Liver (tissue), 9 donors: ENCODE data around the gene TCTN1. TPM values are rescaled to one million over a fixed set of nuclear protein-coding genes. Genes with fewer than 3 reads are reported as not detected.

Experiments
- DNase-seq: peaks from one replicate; pipeline ENCODE4 v3.0.0-alpha.2; 2017; ENCODE audit warnings: low spot score
- H3K27ac ChIP-seq, 2 donors: one replicate each; pipeline ENCODE4 v1.7.0; 2013; ENCODE audit warnings: inconsistent platforms in 2 of 2, low read length in 2 of 2, control low read depth in 1 of 2, low read depth in 1 of 2, mild to moderate bottlenecking in 1 of 2
- H3K27me3 ChIP-seq, 4 donors: one replicate each; pipeline versions ENCODE4 v1.6.1 to v1.7.0; 2013; ENCODE audit warnings: low read length in 3 of 4, inconsistent platforms in 1 of 4, mild to moderate bottlenecking in 1 of 4, moderate library complexity in 1 of 4; ENCODE audit not compliant: control insufficient read depth in 4 of 4, insufficient read depth in 4 of 4
- H3K36me3 ChIP-seq, 4 donors: one replicate each; pipeline versions ENCODE4 v1.6.1 to v1.7.0; 2013; ENCODE audit warnings: low read length in 3 of 4, mild to moderate bottlenecking in 3 of 4, low read depth in 1 of 4, moderate library complexity in 1 of 4; ENCODE audit not compliant: control insufficient read depth in 4 of 4, insufficient read depth in 3 of 4
- H3K4me1 ChIP-seq, 4 donors: one replicate each; pipeline versions ENCODE4 v1.6.1 to v1.7.0; 2013; ENCODE audit warnings: low read length in 3 of 4, mild to moderate bottlenecking in 3 of 4, moderate library complexity in 1 of 4; ENCODE audit not compliant: control insufficient read depth in 4 of 4, insufficient read depth in 4 of 4
- H3K4me3 ChIP-seq, 3 donors: one replicate each; pipeline versions ENCODE4 v1.6.1 to v1.7.0; 2013; ENCODE audit warnings: low read length in 3 of 3, control low read depth in 1 of 3, low read depth in 1 of 3, mild to moderate bottlenecking in 1 of 3
- H3K9ac ChIP-seq, 2 donors: one replicate each; pipeline ENCODE4 v1.7.0; 2013; ENCODE audit warnings: low read length in 2 of 2, mild to moderate bottlenecking in 2 of 2, moderate library complexity in 2 of 2, control low read depth in 1 of 2, low read depth in 1 of 2
- H3K9me3 ChIP-seq, 4 donors: one replicate each; pipeline versions ENCODE4 v1.6.1 to v1.7.0; 2013; ENCODE audit warnings: low read length in 3 of 4; ENCODE audit not compliant: control insufficient read depth in 4 of 4
- ATF3 ChIP-seq: IDR thresholded peaks from 2 replicates; pipeline ENCODE4 v1.6.1; 2016; ENCODE audit warnings: antibody characterized with exemption
- EGR1 ChIP-seq, 2 donors: IDR thresholded peaks; 2 replicates each; pipeline ENCODE4 v1.6.1; 2016 to 2018; ENCODE audit warnings: antibody characterized with exemption in 2 of 2, low read depth in 2 of 2
- FOXA1 ChIP-seq: IDR thresholded peaks from 2 replicates; pipeline ENCODE4 v1.6.1; 2016; ENCODE audit warnings: antibody characterized with exemption
- GABPA ChIP-seq, 2 donors: IDR thresholded peaks in 1 of 2; conservative IDR thresholded peaks in 1 of 2; 2 replicates each; pipeline ENCODE4 v1.6.1; 2016; ENCODE audit warnings: antibody characterized with exemption in 2 of 2, mild to moderate bottlenecking in 1 of 2, moderate library complexity in 1 of 2
- HNF4A ChIP-seq, 2 donors: conservative IDR thresholded peaks; 2 replicates each; pipeline ENCODE4 v1.6.1; 2016; ENCODE audit warnings: antibody characterized with exemption in 2 of 2, mild to moderate bottlenecking in 2 of 2
- JUND ChIP-seq, 2 donors: IDR thresholded peaks; 2 replicates each; pipeline ENCODE4 v1.6.1; 2016; ENCODE audit warnings: antibody characterized with exemption in 2 of 2
- MAX ChIP-seq: IDR thresholded peaks from 2 replicates; pipeline ENCODE4 v1.6.1; 2016; ENCODE audit warnings: antibody characterized with exemption
- NR2F2 ChIP-seq: IDR thresholded peaks from 2 replicates; pipeline ENCODE4 v1.6.1; 2016; ENCODE audit warnings: antibody characterized with exemption
- RAD21 ChIP-seq, 2 donors: IDR thresholded peaks; 2 replicates each; pipeline ENCODE4 v1.6.1; 2016; ENCODE audit warnings: antibody characterized with exemption in 2 of 2, mild to moderate bottlenecking in 2 of 2
- RXRA ChIP-seq, 2 donors: IDR thresholded peaks; 2 replicates each; pipeline ENCODE4 v1.6.1; 2017 to 2018; ENCODE audit warnings: antibody characterized with exemption in 2 of 2, mild to moderate bottlenecking in 1 of 2
- SP1 ChIP-seq: IDR thresholded peaks from 2 replicates; pipeline ENCODE4 v1.6.1; 2018; ENCODE audit warnings: antibody characterized with exemption, mild to moderate bottlenecking
- TAF1 ChIP-seq: conservative IDR thresholded peaks from 2 replicates; pipeline ENCODE4 v1.6.1; 2016; ENCODE audit warnings: antibody characterized with exemption, mild to moderate bottlenecking
- YY1 ChIP-seq: IDR thresholded peaks from 2 replicates; pipeline ENCODE4 v1.6.1; 2016; ENCODE audit warnings: antibody characterized with exemption, mild to moderate bottlenecking
- ZBTB33 ChIP-seq: IDR thresholded peaks from 2 replicates; pipeline ENCODE4 v1.6.1; 2016; ENCODE audit warnings: antibody characterized with exemption
- WGBS: extraction: QIAGEN DNeasy Blood & Tissue Kit; methylation state at CpG from one replicate; pipeline ENCODE4 v1.1.7; 2013; 5-methylcytosine and 5-hydroxymethylcytosine counted together
- polyA plus RNA-seq, 2 donors: library from polyadenylated mRNA; stranded (reverse) in 1 of 2; unstranded in 1 of 2; fragments of 200-250 nt in 1 of 2; fragments of >200 nt in 1 of 2; fragmentation: Nextera tagmentation in 1 of 2; extraction: Ambion mirVana in 1 of 2; gene quantifications; one replicate each; pipeline versions ENCODE4 v1.2.1 to v1.2.3, GENCODE V29; 2013 to 2015
- total RNA-seq, 2 donors: library from RNA; depleted of rRNA; stranded (reverse); fragments of >200 nt; gene quantifications; one replicate each; pipeline ENCODE4 v1.2.3, GENCODE V29; 2014
- donor health status: healthy.
- donor health status: healthy.
- donor health status: healthy.
- donor health status: healthy.
- donor health status: healthy.

Gene TCTN1
- total and polyA plus RNA-seq, 4 donors: 6.0 to 12.0 (median 10.9) TPM

GRCh38 chr12:110622582-110622981, 8.7 kb downstream of the TCTN1 start:
- Histone ChIP-seq H3K9me3 (no peaks in the 10 kb centered on the region), H3K27me3 (no peaks in the 10 kb centered on the region), H3K27ac (no peak overlapping the region), H3K4me3 (no peak overlapping the region), H3K36me3 (peaks cover 0 to 2% (median 0%) of the 10 kb centered on the region in 4 donors), H3K9ac (no peak overlapping the region), H3K4me1 (no peaks in the 10 kb centered on the region)
- WGBS: 94% methylated on average over 3 of the region's 3 CpGs
- DNase-seq: no peak
- TF ChIP-seq JUND (IDR thresholded peaks at IDR 0.05) (no peak), HNF4A (conservative IDR thresholded peaks at IDR 0.05) (peak in 1 of 2 donors; percentile 20)

GRCh38 chr12:110627500-110628195, 13.7 kb downstream of the TCTN1 start:
- Histone ChIP-seq H3K9ac (no peak overlapping the region), H3K36me3 (peaks cover 2 to 4% (median 3%) of the 10 kb centered on the region in 4 donors), H3K9me3 (no peaks in the 10 kb centered on the region), H3K27ac (no peak overlapping the region), H3K4me3 (no peak overlapping the region), H3K27me3 (no peaks in the 10 kb centered on the region), H3K4me1 (no peaks in the 10 kb centered on the region)
- WGBS: 85% methylated on average over 8 of the region's 8 CpGs
- no peak for TF ChIP-seq SP1
- no peak for TF ChIP-seq ZBTB33
- TF ChIP-seq MAX: no peak
- no peak for TF ChIP-seq NR2F2
- TF ChIP-seq JUND (IDR thresholded peaks at IDR 0.05): no peak
- TF ChIP-seq TAF1: no peak
- no peak for TF ChIP-seq GABPA (IDR thresholded peaks at IDR 0.05 in 1 of 2, conservative IDR thresholded peaks at IDR 0.05 in 1 of 2)
- TF ChIP-seq HNF4A (conservative IDR thresholded peaks at IDR 0.05): no peak
- no peak for TF ChIP-seq YY1
- TF ChIP-seq EGR1 (IDR thresholded peaks at IDR 0.05; ENCODE audit: low read depth in 2 of 2): no peak
- no peak for TF ChIP-seq RAD21 (IDR thresholded peaks at IDR 0.05)
- no peak for TF ChIP-seq ATF3
- no peak for TF ChIP-seq RXRA (IDR thresholded peaks at IDR 0.05)
- DNase-seq: no peak

GRCh38 chr12:110635055-110635454, 21.1 kb downstream of the TCTN1 start:
- TF ChIP-seq FOXA1: no peak
- no peak for TF ChIP-seq EGR1 (IDR thresholded peaks at IDR 0.05; ENCODE audit: low read depth in 2 of 2)

More at GRCh38 chr12:110635055-110635454, 21.1 kb downstream of the TCTN1 start:
- DNase-seq: no peak
- no peaks in the 10 kb centered on the region for H3K9me3 ChIP-seq
- no peaks in the 10 kb centered on the region for H3K27me3 ChIP-seq
- H3K4me3 ChIP-seq: no peak overlapping the region
- H3K4me1 ChIP-seq: no peaks in the 10 kb centered on the region
- H3K27ac ChIP-seq: no peak overlapping the region
- no peaks in the 10 kb centered on the region for H3K36me3 ChIP-seq
- H3K9ac ChIP-seq: no peak overlapping the region
